Stimulated activated naive CD8-positive, alpha-beta T cell treated with anti-CD3 and anti-CD28 coated beads, Interleukin-15, Interleukin-2, amounts not matched to agents 100 U/mL and 50 U/mL, for 24 hours (primary cell): Measurements from ENCODE around the gene KIF26B.
A peak's percentile ranks its signal among the peaks of the same experiment; 100 is the strongest.
"Not testable (repeated sequence)": the region's sequence is repeated elsewhere in the genome, so short reads cannot be mapped to it uniquely, and the experiment has no call there.

Experiments used
- ATAC-seq: fragments of 150-1000 bp; cut with Tn5 transposase; one replicate; pipeline ENCODE4 v1.10.0; 2021
- DNase-seq: peaks from one replicate; pipeline ENCODE4 v3.0.0; 2021

The KIF26B gene

GRCh38 chr1:245323765-245324164, 169.0 kb downstream of the KIF26B start:
- ATAC-seq, DNase-seq: not testable (repeated sequence)

DNA sequence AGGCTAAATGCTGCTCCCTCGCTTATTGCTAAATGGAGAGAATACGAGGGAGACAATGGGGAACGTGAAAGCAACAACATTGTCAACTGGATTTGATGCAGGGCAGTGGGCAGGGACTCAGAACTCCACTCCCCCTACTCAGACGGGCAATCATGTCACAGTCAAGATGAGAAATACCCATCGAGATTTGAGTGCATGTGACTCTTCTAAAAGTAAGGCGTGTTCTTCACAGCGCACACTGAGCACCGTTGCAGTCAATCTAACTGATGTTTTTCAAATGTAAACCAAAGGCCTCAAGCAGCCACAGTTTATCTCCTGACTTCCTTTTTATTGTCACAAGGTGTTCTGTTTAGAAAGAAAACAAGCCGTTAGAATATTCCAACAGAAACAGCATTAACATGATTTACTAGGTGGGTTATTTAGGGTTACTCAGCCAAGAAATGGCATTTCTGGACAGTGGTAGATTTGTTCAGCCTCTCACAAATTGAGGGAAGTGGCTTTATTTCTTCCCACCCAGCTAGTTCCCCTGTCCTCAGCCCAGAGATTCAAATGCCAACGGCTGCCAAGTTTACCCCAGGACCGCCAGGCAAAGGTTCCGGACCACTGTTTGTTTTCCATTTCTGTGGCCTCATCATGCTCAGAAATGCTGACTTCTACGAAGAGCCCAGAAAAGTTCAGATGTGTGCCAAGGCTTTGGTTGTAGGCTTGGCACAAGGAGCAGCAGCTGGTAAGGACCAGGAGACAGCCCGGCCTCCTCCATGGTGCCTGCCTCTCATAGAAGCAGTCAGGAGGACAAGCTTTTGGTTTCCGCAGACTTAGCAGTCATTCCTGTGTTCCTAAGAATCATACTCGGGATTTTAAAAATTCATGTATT, 171.4 kb downstream of the KIF26B start:
- DNase-seq (no peak), ATAC-seq (no peak)

GRCh38 chr1:245327360-245327759, 172.6 kb downstream of the KIF26B start:
- ATAC-seq (no peak), DNase-seq (no peak)

DNA sequence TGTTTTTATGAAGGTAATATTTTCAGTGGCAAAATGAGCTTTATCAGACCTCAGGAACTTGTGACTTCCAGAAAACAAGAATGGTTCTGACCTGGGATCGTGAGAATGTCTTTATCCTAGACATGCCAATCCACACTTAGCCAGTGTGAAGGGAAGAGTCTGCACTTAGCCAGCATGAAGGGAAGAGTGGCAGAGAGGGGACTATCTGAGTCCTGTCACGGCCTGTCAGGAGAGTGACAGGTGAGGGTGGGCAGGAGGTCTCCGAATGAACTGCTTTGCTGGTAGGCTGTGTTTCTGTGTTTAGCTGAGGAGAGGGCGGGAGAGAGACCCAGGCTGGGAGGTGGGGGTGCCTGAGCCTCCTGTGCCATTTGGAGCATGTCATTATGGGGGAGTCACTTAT, 173.1 kb downstream of the KIF26B start:
- DNase-seq (no peak), ATAC-seq (no peak)

DNA sequence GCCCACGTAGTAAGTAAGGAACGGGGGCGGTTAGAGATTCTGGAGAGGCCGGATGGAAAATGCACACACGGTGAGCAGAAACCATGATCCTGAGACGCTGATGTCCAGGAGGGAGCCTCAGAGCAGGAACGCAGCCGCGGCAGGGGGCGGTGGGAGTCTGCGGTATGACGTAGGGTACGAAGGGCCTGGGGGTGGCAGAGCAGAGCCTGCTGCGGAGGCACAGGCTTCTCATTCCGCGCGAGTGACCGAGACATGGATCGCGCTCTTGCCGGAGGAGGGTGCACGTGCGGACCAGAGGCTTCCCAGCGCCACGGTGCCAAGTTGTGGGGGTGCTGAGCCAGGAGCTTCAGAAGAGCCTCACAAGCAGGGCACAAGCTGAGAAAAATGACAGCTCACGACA, 176.2 kb downstream of the KIF26B start:
- no peak for DNase-seq
- no peak for ATAC-seq

DNA sequence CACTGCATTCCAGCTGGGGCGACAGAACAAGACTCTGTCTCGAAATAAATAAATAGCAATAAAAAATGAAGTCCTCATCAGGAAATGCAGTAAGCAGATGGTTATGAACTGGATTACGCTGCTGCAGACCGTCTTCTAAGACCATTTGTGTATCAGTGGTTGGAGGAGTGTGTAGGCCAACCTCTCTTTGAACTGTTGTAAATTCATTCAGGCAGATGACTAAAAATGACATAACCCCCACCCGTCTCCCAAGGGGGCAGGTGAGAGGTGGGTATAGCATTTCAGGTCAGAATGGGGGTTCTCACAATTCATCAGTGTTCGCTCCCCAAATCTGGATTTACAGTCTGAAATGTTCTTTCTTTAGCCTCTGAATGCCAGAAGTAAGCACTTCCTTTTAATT, 177.3 kb downstream of the KIF26B start:
- no peak for DNase-seq
- peak; percentile 44 for ATAC-seq

- ATAC-seq = peak; percentile 97
- peak; percentile 58 for DNase-seq
Observed at GRCh38 chr1:245332513-245332912, 177.7 kb downstream of the KIF26B start.

DNA sequence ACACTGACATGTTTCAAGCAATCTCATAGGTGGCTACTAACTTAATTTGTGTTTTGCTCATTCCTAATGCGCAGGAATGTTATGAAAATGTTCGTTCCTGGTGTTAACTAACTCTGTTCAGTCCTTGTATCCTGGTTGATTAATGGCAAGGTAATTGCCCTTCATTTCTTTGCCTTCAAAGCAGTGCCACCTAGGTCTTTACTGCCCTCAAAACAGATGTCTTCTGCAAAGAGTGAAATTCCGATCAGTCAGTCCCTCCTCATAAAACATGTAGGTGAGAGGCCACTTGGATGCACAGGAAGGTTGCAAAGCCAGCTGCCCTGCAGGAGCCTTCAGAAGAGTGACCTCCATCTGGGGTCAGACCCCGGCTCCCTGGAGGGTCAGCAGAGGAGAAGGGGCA, 179.4 kb downstream of the KIF26B start:
- DNase-seq = no peak
- no peak for ATAC-seq

GRCh38 chr1:245334827-245335490, 180.2 kb downstream of the KIF26B start:
- ATAC-seq (no peak), DNase-seq (no peak)

DNA sequence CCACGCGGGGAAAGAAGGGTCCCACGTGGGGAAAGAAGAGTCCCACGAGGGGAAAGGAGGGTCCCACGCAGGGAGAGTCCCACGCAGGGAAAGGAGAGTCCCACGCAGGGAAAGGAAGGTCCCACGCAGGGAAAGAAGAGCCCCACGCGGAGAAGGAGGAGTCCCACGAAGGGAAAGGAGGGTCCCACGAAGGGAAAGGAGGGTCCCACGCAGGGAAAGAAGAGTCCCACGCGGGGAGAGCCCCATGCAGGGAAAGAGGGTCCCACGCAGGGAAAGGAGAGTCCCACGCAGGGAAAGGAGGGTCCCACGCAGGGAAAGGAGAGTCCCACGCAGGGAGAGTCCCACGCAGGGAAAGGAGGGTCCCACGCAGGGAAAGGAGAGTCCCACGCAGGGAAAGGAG, 180.9 kb downstream of the KIF26B start:
- ATAC-seq, DNase-seq: not testable (repeated sequence)

DNA sequence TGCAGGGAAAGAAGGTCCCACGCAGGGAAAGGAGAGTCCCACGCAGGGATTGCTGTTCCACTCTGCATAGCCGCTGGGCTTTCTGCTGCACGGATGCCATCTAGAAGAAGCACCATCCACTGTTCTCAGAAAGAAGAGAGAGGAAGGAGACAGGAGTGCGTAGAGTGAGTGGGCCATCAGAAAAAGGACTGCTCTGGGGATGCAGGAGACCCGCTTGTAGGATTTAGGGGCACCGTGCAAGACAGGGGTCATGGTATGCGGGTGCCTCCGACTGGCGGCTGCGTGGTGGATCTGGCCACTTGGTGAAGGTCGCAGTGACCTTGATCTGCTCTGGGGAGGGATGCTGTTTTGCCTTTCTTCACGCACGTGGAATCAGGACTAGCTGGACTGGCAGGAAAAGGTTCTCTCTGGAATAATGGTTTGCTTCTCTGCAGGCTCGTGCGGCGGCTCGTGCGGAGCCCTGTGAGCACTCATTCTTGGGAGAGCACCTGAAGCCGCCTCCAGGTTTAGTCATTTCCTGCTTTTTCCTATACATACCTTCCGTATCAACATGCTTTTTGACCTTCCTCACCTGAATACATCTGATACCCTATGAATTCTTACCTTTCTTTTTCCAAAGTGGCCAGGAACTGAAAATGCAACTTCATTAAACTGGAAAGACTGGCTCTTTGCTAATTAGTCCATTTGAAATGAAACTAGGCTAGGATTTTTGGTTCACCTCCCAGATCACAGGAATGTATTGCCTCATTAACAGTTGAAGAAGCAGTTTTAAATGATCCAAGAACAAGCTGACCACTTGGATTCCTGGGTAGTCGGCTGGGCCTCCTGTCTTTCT, 181.6 kb downstream of the KIF26B start:
- ATAC-seq = no peak
- DNase-seq = no peak

- not testable (repeated sequence) for DNase-seq, ATAC-seq
Observed at GRCh38 chr1:245336984-245337355, 182.2 kb downstream of the KIF26B start.

GRCh38 chr1:245337829-245338484, 183.2 kb downstream of the KIF26B start:
- ATAC-seq (no peak), DNase-seq (no peak)

GRCh38 chr1:245338485-245338877, 183.7 kb downstream of the KIF26B start:
- ATAC-seq = no peak
- DNase-seq = no peak

DNA sequence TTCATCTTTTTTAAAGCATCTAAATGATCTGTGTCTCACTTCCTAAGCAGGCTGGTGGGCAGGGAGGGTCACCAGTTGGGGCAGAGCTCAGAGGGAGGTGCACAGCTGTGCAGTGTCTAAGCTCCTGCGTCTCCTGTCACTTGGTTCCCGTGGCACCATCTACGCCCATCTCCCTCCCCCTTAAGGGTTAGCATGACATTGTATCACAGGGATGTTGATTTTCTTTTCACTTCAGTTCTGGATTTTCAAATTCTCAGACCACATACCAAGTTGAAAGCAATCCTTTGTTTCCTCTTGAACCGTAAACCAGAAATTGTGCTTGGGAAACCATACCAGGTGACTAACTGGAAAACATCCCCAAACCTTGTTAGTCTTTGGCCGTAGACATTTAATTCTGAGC, 187.0 kb downstream of the KIF26B start:
- ATAC-seq (no peak), DNase-seq (no peak)

DNA sequence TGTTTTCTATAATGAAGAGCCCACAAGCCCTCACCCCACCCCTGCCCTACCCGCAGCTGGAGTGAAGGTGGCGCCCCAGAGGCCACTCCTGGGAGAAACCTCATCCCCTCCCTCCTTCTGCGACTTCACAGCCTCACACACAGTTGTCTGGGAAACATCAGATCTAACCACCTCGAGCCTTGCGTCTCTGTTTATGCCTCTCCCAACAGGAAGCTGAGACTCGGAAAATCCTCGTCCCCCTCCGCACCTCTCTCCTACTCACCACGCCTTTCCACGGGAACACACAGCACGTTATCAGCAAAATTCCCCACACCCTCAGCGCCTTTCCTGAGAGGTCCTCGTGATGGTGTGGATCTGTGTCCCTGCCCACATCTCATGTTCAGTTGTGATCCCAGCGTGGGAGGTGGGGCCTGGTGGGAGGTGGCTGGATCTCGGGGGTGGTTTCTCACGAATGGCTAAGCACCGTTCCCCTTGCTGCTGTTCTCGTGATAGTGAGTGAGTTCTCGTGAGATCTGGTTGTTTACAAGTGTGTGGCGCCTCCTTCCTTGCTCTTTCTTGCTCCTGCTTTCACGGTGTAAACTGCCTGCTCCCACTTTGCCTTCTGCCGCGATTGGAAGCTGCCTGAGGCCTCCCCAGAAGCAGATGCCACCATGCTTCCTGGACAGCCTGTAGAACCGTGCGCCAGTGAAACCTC, 190.6 kb downstream of the KIF26B start:
- no peak for ATAC-seq
- DNase-seq = no peak

- ATAC-seq (no peak), DNase-seq (no peak)
Observed at GRCh38 chr1:245348626-245349025, 193.8 kb downstream of the KIF26B start.

DNA sequence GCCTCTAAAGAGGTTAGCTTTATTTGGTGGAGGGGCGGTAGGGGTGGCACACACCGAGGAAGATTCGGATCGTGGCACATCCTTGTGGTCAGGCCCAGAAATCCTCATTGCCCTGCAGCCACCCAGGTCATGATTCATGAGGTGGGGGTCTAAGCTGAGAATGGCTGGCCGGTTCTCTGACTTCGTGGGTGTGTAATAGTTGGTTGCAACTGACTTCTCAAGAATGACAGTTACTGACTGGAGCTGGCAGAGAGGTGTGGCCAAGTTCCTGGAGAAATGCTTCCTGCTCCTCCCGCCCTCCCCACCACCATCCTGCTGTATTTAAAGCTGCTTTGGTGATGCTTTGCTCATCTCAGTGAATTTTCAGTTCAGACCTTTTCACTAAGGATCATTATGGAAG, 198.6 kb downstream of the KIF26B start:
- ATAC-seq (no peak), DNase-seq (no peak)

DNA sequence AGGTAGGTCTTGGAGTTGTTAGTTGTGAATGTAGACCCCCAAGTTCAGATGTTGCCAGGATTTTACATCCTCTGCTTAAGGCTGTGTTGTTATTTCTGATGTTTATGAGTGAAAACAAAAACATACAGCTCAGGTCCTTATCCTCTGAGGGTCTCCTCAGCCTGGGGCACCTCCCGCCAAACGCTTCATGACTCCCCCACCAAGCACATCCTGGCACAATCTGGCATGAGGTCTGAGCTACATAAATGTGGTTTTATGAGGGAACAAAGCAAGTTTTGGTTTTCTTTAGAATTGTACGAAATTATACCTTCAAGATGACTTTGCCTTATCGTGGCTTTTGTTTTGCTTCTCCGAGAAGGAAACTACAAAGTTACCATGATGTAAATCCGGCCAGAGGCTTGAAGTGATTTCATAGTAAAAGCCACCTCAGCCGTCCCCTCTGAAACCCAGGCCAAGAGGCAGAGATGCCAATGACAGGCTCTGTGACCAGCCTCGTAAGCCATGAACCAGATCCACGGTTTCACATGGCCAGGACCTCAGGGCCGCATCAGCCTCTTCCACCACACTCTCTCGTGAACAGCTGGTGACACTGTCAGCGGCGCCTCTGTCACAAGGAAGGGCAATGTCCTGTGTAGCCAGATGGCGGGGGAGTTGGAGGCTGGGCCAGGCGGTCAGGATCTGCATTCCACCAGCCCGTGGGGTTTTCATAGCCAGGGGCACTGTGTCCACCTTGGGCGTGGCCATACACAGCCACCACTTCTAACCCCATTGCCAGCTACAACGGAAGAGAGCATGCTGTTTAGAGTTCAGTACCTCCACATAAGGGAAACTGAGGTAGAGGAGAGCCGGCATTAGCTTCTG, 199.4 kb downstream of the KIF26B start:
- peak; percentile 19 for ATAC-seq
- no peak for DNase-seq

DNA sequence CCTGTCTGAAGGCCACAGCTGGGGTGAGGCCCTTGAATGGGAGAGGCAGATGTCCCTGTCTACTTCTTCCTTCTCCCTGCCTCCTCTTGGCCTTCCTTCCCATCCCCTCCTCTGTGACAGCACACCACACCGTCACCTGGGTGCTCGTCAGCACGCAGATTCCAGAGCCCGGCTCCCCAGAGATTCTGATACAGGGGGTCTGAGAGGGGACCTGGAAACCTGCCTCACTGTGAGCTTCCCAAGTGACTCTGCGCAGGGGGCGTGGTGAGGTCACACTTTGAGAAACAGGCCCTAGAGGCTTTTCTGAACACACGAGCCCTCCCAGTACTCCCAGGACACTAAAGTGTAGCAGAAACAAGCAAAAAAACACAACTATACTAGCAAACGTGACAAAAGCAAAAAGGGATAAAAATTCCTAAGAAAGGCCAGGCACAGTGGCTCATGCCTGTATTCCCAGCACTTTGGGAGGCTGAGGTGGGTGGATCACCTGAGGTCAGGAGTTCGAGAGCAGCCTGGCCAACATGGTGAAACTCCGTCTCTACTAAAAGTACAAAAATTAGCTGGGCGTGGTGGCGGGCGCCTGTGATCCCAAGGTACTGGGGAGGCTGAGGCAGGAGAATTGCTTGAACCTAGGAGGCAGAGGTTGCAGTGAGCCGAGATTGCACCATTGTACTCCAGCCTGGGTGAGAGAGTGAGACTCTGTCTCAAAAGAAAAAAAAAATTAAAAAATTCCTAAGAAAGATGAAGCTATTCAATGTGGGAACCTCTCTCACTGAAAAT, 201.3 kb downstream of the KIF26B start:
- not testable (repeated sequence) for DNase-seq, ATAC-seq
